Hepatic stellate cell (primary cell): ENCODE results near the gene RIPOR2.
"Not testable (repeated sequence)": the region's sequence is repeated elsewhere in the genome, so short reads cannot be mapped to it uniquely, and the experiment has no call there.

ENCODE experiments used
- DNase-seq: peaks from one replicate; pipeline ENCODE4 v3.0.0; 2011; ENCODE audit warnings: low spot score

RIPOR2 gene

DNA sequence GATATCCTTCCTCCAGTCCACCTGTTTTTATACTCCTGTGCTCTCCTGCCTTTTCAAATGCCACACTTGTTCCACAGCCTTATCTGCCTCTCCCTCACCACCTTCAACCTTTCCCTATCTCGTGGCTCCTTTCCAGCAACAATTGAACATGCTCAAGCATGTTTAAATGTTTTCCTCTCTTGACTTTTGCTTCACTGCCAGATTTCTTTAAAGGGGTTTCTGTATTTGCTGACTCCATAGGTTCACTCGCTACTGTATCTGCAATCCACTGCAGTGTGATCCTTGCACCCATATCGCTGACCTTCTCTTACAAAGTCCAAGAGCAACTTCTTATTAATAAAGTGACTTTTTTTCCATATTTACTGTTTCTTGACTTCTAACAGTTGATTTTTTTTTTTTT lies 172.2 kb downstream of the RIPOR2 start:
- DNase-seq, result no peak

DNA sequence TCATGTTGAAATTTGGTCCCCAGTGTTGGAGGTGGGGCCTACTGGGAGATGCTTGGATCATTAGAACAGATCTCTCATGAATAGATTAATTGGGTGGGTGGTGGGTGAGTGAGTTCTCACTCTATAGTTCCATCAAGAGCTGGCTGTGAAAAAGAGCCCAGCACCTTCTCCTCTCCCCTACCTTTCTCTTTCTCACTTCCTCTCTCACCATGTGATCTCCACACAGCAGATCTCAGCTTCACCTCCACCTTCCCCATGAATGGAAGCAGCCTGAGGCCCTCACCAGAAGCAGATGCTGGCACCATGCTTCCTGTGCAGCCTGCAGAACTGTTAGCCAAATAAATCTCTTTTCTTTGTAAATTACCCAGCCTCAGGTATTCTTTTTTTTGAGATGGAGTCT lies 173.9 kb downstream of the RIPOR2 start:
- DNase-seq, result no peak

DNA sequence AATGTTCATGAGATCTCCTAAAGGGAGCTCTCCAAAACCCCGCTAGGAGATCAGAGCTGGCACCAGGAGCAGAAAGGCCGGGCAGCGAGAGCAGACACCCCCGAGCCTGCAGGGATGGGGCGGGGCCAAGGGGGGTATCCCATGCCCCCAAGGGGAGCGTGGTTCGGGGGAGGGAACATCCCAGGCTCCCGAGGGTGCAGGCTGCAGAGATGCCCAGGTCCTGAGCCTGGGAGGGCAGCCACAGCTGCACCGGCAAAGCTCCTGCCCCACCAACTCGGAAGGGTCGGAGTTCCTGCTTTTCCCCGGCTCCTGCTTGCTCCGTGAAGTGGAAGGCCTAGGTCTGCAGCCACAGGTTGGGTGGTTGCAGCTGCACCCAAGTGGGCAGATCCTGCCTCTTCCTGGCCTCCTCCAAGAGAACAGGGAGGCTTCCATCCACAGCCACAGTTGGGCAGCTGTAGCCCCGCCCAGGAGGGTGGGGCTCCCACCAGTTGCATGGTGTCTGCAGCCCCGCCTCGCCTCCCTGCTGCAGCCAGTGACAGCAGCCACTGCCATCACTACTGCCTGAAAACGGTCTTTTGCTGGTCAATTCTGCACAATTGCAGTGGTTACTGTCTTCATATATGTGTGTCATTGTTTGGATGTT lies 174.4 kb downstream of the RIPOR2 start:
- DNase-seq, result no peak

DNA sequence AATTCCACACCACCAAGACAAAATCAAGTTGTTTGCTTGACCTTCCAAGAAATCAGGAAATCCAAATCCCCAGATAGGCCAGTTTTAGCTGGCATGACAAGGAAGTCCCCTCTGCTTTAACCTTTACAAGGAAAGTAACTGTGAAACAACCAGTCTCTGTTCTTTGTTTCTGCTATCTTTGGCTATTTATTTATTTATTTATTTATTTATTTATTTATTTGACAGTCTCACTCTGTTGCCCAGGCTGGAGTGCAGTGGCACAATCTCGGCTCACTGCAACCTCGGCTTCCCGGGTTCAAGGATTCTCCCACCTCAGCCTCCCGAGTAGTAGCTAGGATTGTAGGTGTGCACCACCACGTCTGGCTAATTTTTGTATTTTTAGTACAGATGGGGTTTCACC lies 175.6 kb downstream of the RIPOR2 start:
- no peak for DNase-seq

DNA sequence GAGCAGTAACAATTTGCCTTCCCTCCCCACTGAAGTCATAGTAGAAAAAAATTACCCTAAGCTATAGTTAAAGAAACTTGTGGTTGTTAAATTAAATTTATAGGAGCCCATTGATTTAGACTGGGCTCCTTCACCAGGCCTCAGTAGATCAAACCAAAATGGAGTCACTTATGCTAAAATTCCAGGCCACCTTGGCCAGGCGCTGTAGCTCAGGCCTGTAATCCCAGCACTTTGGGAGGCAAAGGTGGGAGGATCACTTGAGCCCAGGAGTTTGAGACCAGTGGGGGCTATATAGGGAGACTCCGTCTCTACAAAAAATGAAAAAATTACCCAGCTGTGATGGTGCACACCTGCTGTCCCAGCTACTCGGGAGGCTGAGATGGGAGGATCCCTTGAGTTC lies 176.0 kb downstream of the RIPOR2 start:
- no peak for DNase-seq

DNA sequence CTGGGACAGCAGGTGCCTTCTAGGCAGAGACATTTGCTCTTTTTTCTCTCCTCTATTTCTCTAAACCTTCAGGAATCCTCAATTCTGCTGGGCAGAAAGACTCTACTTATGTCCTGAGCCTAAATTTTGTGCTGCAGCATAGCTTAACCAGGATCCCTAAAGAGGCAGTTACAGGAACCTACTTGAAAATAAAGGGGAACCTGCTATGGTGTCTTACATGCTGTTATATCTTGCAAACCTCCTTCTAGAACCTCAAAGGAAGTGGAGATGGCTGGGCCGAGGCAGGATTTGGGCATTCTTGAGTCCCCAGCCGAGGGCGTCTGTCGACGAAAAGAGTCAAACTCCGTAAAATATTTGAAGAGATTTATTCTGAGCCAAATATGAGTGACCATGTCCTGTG lies 178.1 kb downstream of the RIPOR2 start:
- no peak for DNase-seq

DNA sequence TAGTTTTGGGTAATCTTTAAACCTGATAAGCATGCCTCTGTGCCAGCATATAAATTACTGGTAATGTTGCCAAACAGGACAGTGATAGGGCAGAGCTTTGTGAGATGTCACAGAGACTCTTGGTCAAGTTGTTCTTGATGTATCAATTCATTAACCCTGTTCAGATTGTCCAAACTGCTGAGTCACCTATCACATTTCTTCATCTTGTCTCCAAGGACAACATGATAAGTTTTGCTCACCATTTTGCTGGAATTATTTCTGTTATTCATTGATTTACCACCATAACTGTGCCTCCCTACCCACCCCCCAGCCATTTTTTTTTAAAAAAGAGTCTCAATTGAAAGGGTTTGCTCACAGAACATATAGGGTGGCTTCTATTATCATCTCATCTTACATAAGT lies 180.5 kb downstream of the RIPOR2 start:
- DNase-seq, result no peak

DNA sequence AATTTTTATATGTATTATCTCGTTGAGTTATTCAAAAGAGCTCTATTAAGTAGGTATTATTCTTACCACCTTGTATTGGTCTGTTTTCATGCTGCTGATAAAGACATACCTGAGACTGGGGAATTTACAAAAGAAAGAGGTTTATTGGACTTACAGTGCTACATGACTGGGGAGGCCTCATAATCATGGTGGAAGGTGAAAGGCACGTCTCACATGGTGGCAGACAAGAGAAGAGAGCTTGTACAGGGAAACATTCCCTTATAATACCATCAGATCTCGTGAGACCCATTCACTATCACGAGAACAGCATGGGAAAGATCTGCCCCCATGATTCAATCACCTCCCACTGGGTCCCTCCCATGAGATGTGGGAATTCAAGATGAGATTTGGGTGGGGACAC lies 181.4 kb downstream of the RIPOR2 start:
- not testable (repeated sequence) for DNase-seq
